Fibroblast of skin of left biceps (primary cell): ENCODE measurements around the gene LCN2.
"Not testable (repeated sequence)": the region's sequence is repeated elsewhere in the genome, so short reads cannot be mapped to it uniquely, and the experiment has no call there.

Experiments
- DNase-seq, 2 experiments: peaks; one replicate each; pipeline ENCODE4 v3.0.0-alpha.2; 2013; ENCODE audit warnings: low read depth in 2 of 2

The LCN2 gene

GRCh38 chr9:128127990-128128835, 21.0 kb upstream of the LCN2 start:
- DNase-seq = peak; percentile 81 to 82

GRCh38 chr9:128128836-128129590, 20.2 kb upstream of the LCN2 start:
- DNase-seq = no peak

- not testable (repeated sequence) for DNase-seq
These were observed 19.2 kb upstream of the LCN2 start for GRCh38 chr9:128129976-128130590.

- not testable (repeated sequence) for DNase-seq
These were observed 18.6 kb upstream of the LCN2 start for GRCh38 chr9:128130651-128131050.

GRCh38 chr9:128131346-128131745, 17.9 kb upstream of the LCN2 start:
- not testable (repeated sequence) for DNase-seq

GRCh38 chr9:128132139-128132538, 17.1 kb upstream of the LCN2 start:
- not testable (repeated sequence) for DNase-seq

- not testable (repeated sequence) for DNase-seq
These were observed 13.7 kb upstream of the LCN2 start for GRCh38 chr9:128135561-128135960.

- DNase-seq = peak in 1 of 2 experiments; percentile 13
These were observed 12.1 kb upstream of the LCN2 start for GRCh38 chr9:128136816-128137793.

GRCh38 chr9:128138001-128138400, 11.3 kb upstream of the LCN2 start:
- DNase-seq = no peak

GRCh38 chr9:128139621-128140020, 9.6 kb upstream of the LCN2 start:
- DNase-seq = no peak

- no peak for DNase-seq
These were observed 7.6 kb upstream of the LCN2 start for GRCh38 chr9:128141604-128142003.

- no peak for DNase-seq
These were observed 7.2 kb upstream of the LCN2 start for GRCh38 chr9:128142061-128142460.

GRCh38 chr9:128142596-128142995, 6.7 kb upstream of the LCN2 start:
- DNase-seq = no peak

GRCh38 chr9:128143525-128144238, 5.6 kb upstream of the LCN2 start:
- DNase-seq = no peak

GRCh38 chr9:128144239-128145181, 4.7 kb upstream of the LCN2 start:
- no peak for DNase-seq

GRCh38 chr9:128145536-128145935, 3.7 kb upstream of the LCN2 start:
- DNase-seq = no peak

GRCh38 chr9:128145951-128146351, 3.3 kb upstream of the LCN2 start:
- no peak for DNase-seq

GRCh38 chr9:128146591-128147120, 2.6 kb upstream of the LCN2 start:
- no peak for DNase-seq

- DNase-seq = no peak
These were observed 698 bp upstream of the LCN2 start for GRCh38 chr9:128148509-128149000.
